PC-3 (cell line): Measurements from ENCODE around the gene NLRP6.

Experiments used
- EZH2 ChIP-seq: fragments of 300-600 bp; sonication (generic); IDR thresholded peaks from one replicate; pipeline ENCODE4 v1.6.1; 2017; ENCODE audit warnings: antibody characterized with exemption, mild to moderate bottlenecking, low read length; ENCODE audit not compliant: unreplicated experiment
- EZH2phosphoT487 ChIP-seq: fragments of 300-600 bp; sonication (generic); IDR thresholded peaks from 2 replicates; pipeline ENCODE4 v1.6.1; 2018; ENCODE audit warnings: mild to moderate bottlenecking, antibody characterized with exemption, low read length, borderline replicate concordance
- TF ChIP-seq, protein P1 (sequence below): fragments of 300-600 bp; sonication (generic); conservative IDR thresholded peaks from 2 replicates; pipeline ENCODE4 v1.5.1; 2017; ENCODE audit warnings: antibody characterized with exemption, low read depth, mild to moderate bottlenecking, low read length

DNA sequence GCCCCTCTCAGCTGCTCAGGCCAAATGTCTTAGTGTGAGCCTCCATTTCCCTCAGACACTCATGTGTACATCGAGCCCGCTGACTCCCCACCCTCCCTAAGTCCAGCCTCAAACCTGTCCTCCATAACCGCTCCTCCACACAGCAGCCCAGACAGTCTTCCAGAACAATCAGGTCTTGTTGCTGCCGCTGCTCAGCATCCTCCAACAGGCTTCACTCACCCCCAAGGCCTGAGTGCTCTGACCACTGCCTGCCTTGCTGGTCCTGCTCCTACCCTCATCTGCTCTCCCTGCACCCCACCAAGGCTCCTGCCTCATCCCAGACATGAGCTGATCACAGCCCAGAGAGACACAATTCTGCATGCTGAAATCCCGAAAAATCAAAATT is 24.3 kb upstream of the NLRP6 start:
- TF ChIP-seq, protein P1, sequence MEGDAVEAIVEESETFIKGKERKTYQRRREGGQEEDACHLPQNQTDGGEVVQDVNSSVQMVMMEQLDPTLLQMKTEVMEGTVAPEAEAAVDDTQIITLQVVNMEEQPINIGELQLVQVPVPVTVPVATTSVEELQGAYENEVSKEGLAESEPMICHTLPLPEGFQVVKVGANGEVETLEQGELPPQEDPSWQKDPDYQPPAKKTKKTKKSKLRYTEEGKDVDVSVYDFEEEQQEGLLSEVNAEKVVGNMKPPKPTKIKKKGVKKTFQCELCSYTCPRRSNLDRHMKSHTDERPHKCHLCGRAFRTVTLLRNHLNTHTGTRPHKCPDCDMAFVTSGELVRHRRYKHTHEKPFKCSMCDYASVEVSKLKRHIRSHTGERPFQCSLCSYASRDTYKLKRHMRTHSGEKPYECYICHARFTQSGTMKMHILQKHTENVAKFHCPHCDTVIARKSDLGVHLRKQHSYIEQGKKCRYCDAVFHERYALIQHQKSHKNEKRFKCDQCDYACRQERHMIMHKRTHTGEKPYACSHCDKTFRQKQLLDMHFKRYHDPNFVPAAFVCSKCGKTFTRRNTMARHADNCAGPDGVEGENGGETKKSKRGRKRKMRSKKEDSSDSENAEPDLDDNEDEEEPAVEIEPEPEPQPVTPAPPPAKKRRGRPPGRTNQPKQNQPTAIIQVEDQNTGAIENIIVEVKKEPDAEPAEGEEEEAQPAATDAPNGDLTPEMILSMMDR = no peak
- TF ChIP-seq EZH2phosphoT487 = no peak
- no peak for TF ChIP-seq EZH2
